ENCODE data around the gene PHF19.

- no peak for TF ChIP-seq POLR2A (IDR thresholded peaks at IDR 0.05)
- TF ChIP-seq, protein P1, sequence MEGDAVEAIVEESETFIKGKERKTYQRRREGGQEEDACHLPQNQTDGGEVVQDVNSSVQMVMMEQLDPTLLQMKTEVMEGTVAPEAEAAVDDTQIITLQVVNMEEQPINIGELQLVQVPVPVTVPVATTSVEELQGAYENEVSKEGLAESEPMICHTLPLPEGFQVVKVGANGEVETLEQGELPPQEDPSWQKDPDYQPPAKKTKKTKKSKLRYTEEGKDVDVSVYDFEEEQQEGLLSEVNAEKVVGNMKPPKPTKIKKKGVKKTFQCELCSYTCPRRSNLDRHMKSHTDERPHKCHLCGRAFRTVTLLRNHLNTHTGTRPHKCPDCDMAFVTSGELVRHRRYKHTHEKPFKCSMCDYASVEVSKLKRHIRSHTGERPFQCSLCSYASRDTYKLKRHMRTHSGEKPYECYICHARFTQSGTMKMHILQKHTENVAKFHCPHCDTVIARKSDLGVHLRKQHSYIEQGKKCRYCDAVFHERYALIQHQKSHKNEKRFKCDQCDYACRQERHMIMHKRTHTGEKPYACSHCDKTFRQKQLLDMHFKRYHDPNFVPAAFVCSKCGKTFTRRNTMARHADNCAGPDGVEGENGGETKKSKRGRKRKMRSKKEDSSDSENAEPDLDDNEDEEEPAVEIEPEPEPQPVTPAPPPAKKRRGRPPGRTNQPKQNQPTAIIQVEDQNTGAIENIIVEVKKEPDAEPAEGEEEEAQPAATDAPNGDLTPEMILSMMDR (IDR thresholded peaks at IDR 0.05) = peak in 1 of 12 donors; percentile 2
These were observed 7.7 kb downstream of the PHF19 start for GRCh38 chr9:120869360-120869687.
